Pancreas (tissue), 10 donors: ENCODE measurements around the gene DCST1. TPM values are rescaled to one million over a fixed set of nuclear protein-coding genes. Genes with fewer than 3 reads are reported as not detected.

Source experiments
- ATAC-seq, 4 donors: fragments of 200-7000 bp; cut with Tn5 transposase; one replicate each; pipeline versions ENCODE4 v1.8.0 to v1.9.1; 2020; ENCODE audit warnings: mild to moderate bottlenecking in 4 of 4, moderate library complexity in 4 of 4
- DNase-seq, 6 donors: peaks; one replicate each; pipeline ENCODE4 v3.0.0-alpha.2; 2020
- FAIRE-seq: peaks from 2 replicates; lab custom pipeline; 2012; peaks lifted over from hg19 to GRCh38; lab: Jason Lieb, UNC
- H3K27ac ChIP-seq, 4 donors: fragments of 200-600 bp; sonication (generic); 1 replicate in 3 of 4; 2 replicates in 1 of 4; pipeline versions ENCODE4 v1.5.0 to v1.8.0; 2020
- H3K27me3 ChIP-seq, 4 donors: fragments of 200-600 bp; one replicate each; pipeline ENCODE4 v1.8.0; 2021
- H3K36me3 ChIP-seq, 3 donors: fragments of 200-600 bp; sonication (generic) in 1 of 3; one replicate each; pipeline versions ENCODE4 v1.5.0 to v1.8.0; 2020 to 2021
- H3K4me1 ChIP-seq, 3 donors: fragments of 200-600 bp; one replicate each; pipeline ENCODE4 v1.8.0; 2021
- H3K4me3 ChIP-seq, 4 donors: fragments of 200-600 bp; sonication (generic) in 2 of 4; one replicate each; pipeline versions ENCODE4 v1.5.0 to v1.8.0; 2020 to 2021
- H3K9me3 ChIP-seq, 4 donors: fragments of 200-600 bp; one replicate each; pipeline ENCODE4 v1.8.0; 2021
- CTCF ChIP-seq, 4 donors: fragments of 200-600 bp; sonication (generic) in 3 of 4; IDR thresholded peaks; one replicate each; pipeline versions ENCODE4 v1.5.0 to v1.8.0; 2021; ENCODE audit warnings: antibody characterized with exemption in 4 of 4
- WGBS, 2 donors: extraction: QIAGEN DNeasy Blood & Tissue Kit; methylation state at CpG; one replicate each; pipeline ENCODE4 v1.1.7; 2013; 5-methylcytosine and 5-hydroxymethylcytosine counted together
- intact Hi-C, 3 donors: fragments of 100-400 bp; cut with DNase I; formaldehyde crosslinking; loops; one replicate each; pipeline versions ENCODE4 v1.11.1 to v1.14.2; 2022
- polyA plus RNA-seq, 2 donors: library from polyadenylated mRNA; stranded (reverse); fragments of 200-250 nt; gene quantifications; one replicate each; pipeline ENCODE4 v1.2.3, GENCODE V29; 2013
- total RNA-seq, 6 donors: library from RNA; stranded (reverse); fragmentation: NEBNext Ultra II Directional in 4 of 6; extraction: Animal tissue kit (Norgen Biotek cat#: 25700) in 4 of 6; gene quantifications; one replicate each; pipeline versions ENCODE4 v1.2.1 to v1.2.4, GENCODE V29; 2021 to 2023
- donor health status: healthy with polysubstance abuse.
- donor health status: DM: no; HTN: no; CAD: no; lungs with moderate emphysema.
- donor health status: DM: no; HTN: no; CAD: no.
- donor health status: control.
- donor health status: control.
- donor health status: Bipolar disorder and iron deficiency.
- donor health status: DM: yes; HTN: yes; CAD: no.
- donor health status: DM: no; HTN: no; CAD: no.
- donor health status: DM: no; HTN: no; CAD: no.
- donor health status: DM: yes; HTN: yes; CAD: no.

The DCST1 gene
- total and polyA plus RNA-seq, 8 donors = 0.14 TPM; not detected in 7

- 80 to 81% methylated on average over 8 of the region's 8 CpGs for WGBS, 2 donors
Measured at GRCh38 chr1:155022136-155022926, 11.3 kb upstream of the DCST1 start.

GRCh38 chr1:155022927-155023236, 10.7 kb upstream of the DCST1 start:
- Histone ChIP-seq H3K9me3 (no peaks in the 10 kb centered on the region), H3K27ac (no peak overlapping the region), H3K36me3 (no peaks in the 10 kb centered on the region), H3K27me3 (no peaks in the 10 kb centered on the region), H3K4me1 (peaks cover 0 to 3% (median 2%) of the 10 kb centered on the region in 3 donors), H3K4me3 (no peak overlapping the region)
- intact Hi-C loops = no loop called here
- FAIRE-seq = no peak
- peak in 2 of 6 donors; percentile 41 to 47 for DNase-seq
- no peak for TF ChIP-seq CTCF (IDR thresholded peaks at IDR 0.05)
- ATAC-seq = peak in 3 of 4 donors; percentile 20 to 30 (median 28)
- WGBS, 2 donors = 33 to 34% methylated on average over 4 of the region's 4 CpGs

More at GRCh38 chr1:155022136-155022926, 11.3 kb upstream of the DCST1 start:
- DNase-seq (no peak), FAIRE-seq (no peak), ATAC-seq (no peak)
- Histone ChIP-seq H3K4me1 (peaks cover 0 to 8% (median 5%) of the 10 kb centered on the region in 3 donors), H3K36me3 (no peaks in the 10 kb centered on the region), H3K27me3 (no peaks in the 10 kb centered on the region), H3K4me3 (no peak overlapping the region), H3K27ac (no peak overlapping the region), H3K9me3 (no peaks in the 10 kb centered on the region)
- intact Hi-C loops = no loop called here
- TF ChIP-seq CTCF (IDR thresholded peaks at IDR 0.05) = no peak

GRCh38 chr1:155023627-155024026, 10.0 kb upstream of the DCST1 start:
- H3K27me3 ChIP-seq = no peaks in the 10 kb centered on the region

GRCh38 chr1:155024315-155024714, 9.3 kb upstream of the DCST1 start:
- no peak for TF ChIP-seq CTCF (IDR thresholded peaks at IDR 0.05)
- intact Hi-C loops = no loop called here
- no peak for ATAC-seq
- Histone ChIP-seq H3K27me3 (no peaks in the 10 kb centered on the region), H3K4me3 (no peak overlapping the region), H3K36me3 (no peaks in the 10 kb centered on the region), H3K9me3 (no peaks in the 10 kb centered on the region), H3K4me1 (no peaks in the 10 kb centered on the region), H3K27ac (no peak overlapping the region)
- no peak for FAIRE-seq
- no peak for DNase-seq
- WGBS, 2 donors = 84 to 93% methylated on average over 9 of the region's 9 CpGs

More at GRCh38 chr1:155023627-155024026, 10.0 kb upstream of the DCST1 start:
- Histone ChIP-seq H3K27ac (no peak overlapping the region), H3K4me3 (no peak overlapping the region), H3K9me3 (no peaks in the 10 kb centered on the region), H3K36me3 (no peaks in the 10 kb centered on the region), H3K4me1 (no peaks in the 10 kb centered on the region)
- TF ChIP-seq CTCF (IDR thresholded peaks at IDR 0.05) = no peak
- intact Hi-C loops = no loop called here
- DNase-seq (peak in 1 of 6 donors; percentile 32), ATAC-seq (no peak), FAIRE-seq (no peak)
- 63 to 77% methylated on average over 5 of the region's 5 CpGs for WGBS, 2 donors

GRCh38 chr1:155026154-155026553, 7.5 kb upstream of the DCST1 start:
- no peaks in the 10 kb centered on the region for H3K9me3 ChIP-seq
- intact Hi-C loops = no loop called here
- no peak for DNase-seq
- H3K4me3 ChIP-seq = no peak overlapping the region
- H3K27ac ChIP-seq = no peak overlapping the region
- FAIRE-seq = no peak
- 63% methylated on average over 9 of the region's 9 CpGs for WGBS, 2 donors
- no peaks in the 10 kb centered on the region for H3K36me3 ChIP-seq
- no peaks in the 10 kb centered on the region for H3K4me1 ChIP-seq
- TF ChIP-seq CTCF (IDR thresholded peaks at IDR 0.05) = no peak
- H3K27me3 ChIP-seq = no peaks in the 10 kb centered on the region
- ATAC-seq = no peak
